Keratinocyte (primary cell): ENCODE data around the gene BOLA1. TPM values are rescaled to one million over a fixed set of nuclear protein-coding genes. Genes with fewer than 3 reads are reported as not detected.

Experiments used
- DNase-seq: peaks from one replicate; pipeline ENCODE4 v3.0.0-alpha.2; 2011; ENCODE audit warnings: low read depth, missing footprints, low spot score
- FAIRE-seq: peaks from 2 replicates; lab custom pipeline; 2011; peaks lifted over from hg19 to GRCh38; lab: Jason Lieb, UNC
- H2AFZ ChIP-seq: 2 replicates; pipeline ENCODE4 v1.6.0; 2012; ENCODE audit warnings: low read length, control low read depth, inconsistent platforms; ENCODE audit not compliant: control insufficient read depth
- H3K27ac ChIP-seq: 2 replicates; pipeline ENCODE4 v1.5.1; 2011; ENCODE audit warnings: low read length; ENCODE audit not compliant: control insufficient read depth, insufficient read depth
- H3K27me3 ChIP-seq: 3 replicates; pipeline ENCODE4 v1.6.0; 2011; ENCODE audit warnings: low read length; ENCODE audit not compliant: control insufficient read depth, insufficient read depth; ENCODE audit errors: extremely low read depth
- H3K36me3 ChIP-seq, 2 experiments: 2 replicates in 1 of 2; 3 replicates in 1 of 2; pipeline ENCODE4 v1.5.1; 2011; ENCODE audit warnings: low read length in 2 of 2, mild to moderate bottlenecking in 1 of 2; ENCODE audit not compliant: control insufficient read depth in 2 of 2, insufficient read depth in 2 of 2; ENCODE audit errors: extremely low read depth in 1 of 2
- H3K4me1 ChIP-seq: 3 replicates; pipeline ENCODE4 v1.5.1; 2011; ENCODE audit warnings: low read length; ENCODE audit not compliant: control insufficient read depth, insufficient read depth; ENCODE audit errors: extremely low read depth
- H3K4me2 ChIP-seq: 3 replicates; pipeline ENCODE4 v1.6.0; 2011; ENCODE audit warnings: low read depth, low read length; ENCODE audit not compliant: control insufficient read depth, insufficient read depth; ENCODE audit errors: extremely low read depth
- H3K4me3 ChIP-seq, 3 experiments: fragments of 200-600 bp in 1 of 3; sonication (generic) in 1 of 3; 2 replicates in 2 of 3; 3 replicates in 1 of 3; pipeline ENCODE4 v1.5.1; 2011 to 2016; ENCODE audit warnings: low read length in 3 of 3, mild to moderate bottlenecking in 3 of 3, control low read depth in 2 of 3, inconsistent platforms in 1 of 3, low read depth in 1 of 3, mixed read lengths in 1 of 3, mixed run types in 1 of 3, moderate library complexity in 1 of 3; ENCODE audit not compliant: control insufficient read depth in 2 of 3, insufficient read depth in 2 of 3; ENCODE audit errors: extremely low read depth in 1 of 3
- H3K79me2 ChIP-seq: 2 replicates; pipeline ENCODE4 v1.6.0; 2012; ENCODE audit warnings: low read length; ENCODE audit not compliant: control insufficient read depth, insufficient read depth
- H3K9ac ChIP-seq: 3 replicates; pipeline ENCODE4 v1.6.0; 2011; ENCODE audit warnings: low read length; ENCODE audit not compliant: control insufficient read depth, insufficient read depth; ENCODE audit errors: extremely low read depth
- H3K9me1 ChIP-seq: 3 replicates; pipeline ENCODE4 v1.6.0; 2011; ENCODE audit warnings: low read length; ENCODE audit not compliant: control insufficient read depth, insufficient read depth; ENCODE audit errors: extremely low read depth
- H3K9me3 ChIP-seq: 2 replicates; pipeline ENCODE4 v1.5.1; 2012; ENCODE audit warnings: low read depth, low read length; ENCODE audit not compliant: control insufficient read depth
- H4K20me1 ChIP-seq: 3 replicates; pipeline ENCODE4 v1.6.0; 2011; ENCODE audit warnings: low read length; ENCODE audit not compliant: control insufficient read depth, insufficient read depth; ENCODE audit errors: extremely low read depth
- EZH2 ChIP-seq: IDR thresholded peaks from one replicate; pipeline ENCODE4 v1.6.1; 2012; ENCODE audit warnings: inconsistent platforms, mild to moderate bottlenecking, low read length, moderate library complexity
- dilution Hi-C: fragments of 300-500 bp; cut with MboI; formaldehyde crosslinking; loops from one replicate; pipeline ENCODE4 v1.7.0; 2020; ENCODE audit warnings: low sequenced_read_pairs; ENCODE audit not compliant: extremely low pct_ligation_motif_present
- polyA plus RNA-seq, 5 experiments: library from polyadenylated mRNA; depleted of rRNA in 3 of 5; stranded (reverse) in 3 of 5; stranded (forward) in 1 of 5; unstranded in 1 of 5; fragments of >200 nt; gene quantifications; 1 replicate in 1 of 5; 2 replicates in 3 of 5; 3 replicates in 1 of 5; pipeline versions ENCODE4 v1.2.1 to v1.2.3, GENCODE V29; 2011 to 2012; ENCODE audit warnings: missing spikeins in 2 of 5, low read depth in 1 of 5, low replicate concordance in 1 of 5
- TF ChIP-seq, protein P1 (sequence below), 3 experiments: IDR thresholded peaks in 1 of 3; conservative IDR thresholded peaks in 1 of 3; optimal IDR thresholded peaks in 1 of 3; 2 replicates in 2 of 3; 3 replicates in 1 of 3; pipeline versions ENCODE3 to v1.5.1; 2011; ENCODE audit warnings: low read length in 3 of 3, mild to moderate bottlenecking in 3 of 3, moderate library complexity in 2 of 3, control low read depth in 1 of 3, inconsistent platforms in 1 of 3; ENCODE audit not compliant: insufficient read depth in 2 of 3; ENCODE audit errors: extremely low read depth in 1 of 3

The BOLA1 gene
- polyA plus RNA-seq, 1 donor (not counting 4 experiments of a cell fraction or from before 2014, with no cell fraction given): 13.8 TPM

- FAIRE-seq (no peak), DNase-seq (no peak)
- Histone ChIP-seq H3K4me2 (no peak overlapping the region), H4K20me1 (no peaks in the 10 kb centered on the region), H3K36me3 (peaks cover 5 to 8% of the 10 kb centered on the region in 2 experiments), H3K79me2 (peaks cover 8% of the 10 kb centered on the region), H3K9ac (no peak overlapping the region), H3K4me3 (no peak overlapping the region), H3K9me3 (no peaks in the 10 kb centered on the region), H3K27me3 (no peaks in the 10 kb centered on the region), H3K9me1 (no peaks in the 10 kb centered on the region), H3K27ac (no peak overlapping the region), H2AFZ (no peak overlapping the region), H3K4me1 (peaks cover 39% of the 10 kb centered on the region)
- TF ChIP-seq, protein P1, sequence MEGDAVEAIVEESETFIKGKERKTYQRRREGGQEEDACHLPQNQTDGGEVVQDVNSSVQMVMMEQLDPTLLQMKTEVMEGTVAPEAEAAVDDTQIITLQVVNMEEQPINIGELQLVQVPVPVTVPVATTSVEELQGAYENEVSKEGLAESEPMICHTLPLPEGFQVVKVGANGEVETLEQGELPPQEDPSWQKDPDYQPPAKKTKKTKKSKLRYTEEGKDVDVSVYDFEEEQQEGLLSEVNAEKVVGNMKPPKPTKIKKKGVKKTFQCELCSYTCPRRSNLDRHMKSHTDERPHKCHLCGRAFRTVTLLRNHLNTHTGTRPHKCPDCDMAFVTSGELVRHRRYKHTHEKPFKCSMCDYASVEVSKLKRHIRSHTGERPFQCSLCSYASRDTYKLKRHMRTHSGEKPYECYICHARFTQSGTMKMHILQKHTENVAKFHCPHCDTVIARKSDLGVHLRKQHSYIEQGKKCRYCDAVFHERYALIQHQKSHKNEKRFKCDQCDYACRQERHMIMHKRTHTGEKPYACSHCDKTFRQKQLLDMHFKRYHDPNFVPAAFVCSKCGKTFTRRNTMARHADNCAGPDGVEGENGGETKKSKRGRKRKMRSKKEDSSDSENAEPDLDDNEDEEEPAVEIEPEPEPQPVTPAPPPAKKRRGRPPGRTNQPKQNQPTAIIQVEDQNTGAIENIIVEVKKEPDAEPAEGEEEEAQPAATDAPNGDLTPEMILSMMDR (optimal IDR thresholded peaks at IDR 0.05 in 1 of 3, IDR thresholded peaks at IDR 0.05 in 1 of 3, conservative IDR thresholded peaks at IDR 0.05 in 1 of 3; ENCODE audit: extremely low read depth in 1 of 3, insufficient read depth in 2 of 3, low read length in 3 of 3): no peak
- no peak for TF ChIP-seq EZH2
- dilution Hi-C loops: no loop called here
Observed at GRCh38 chr1:149932474-149932873, 33.1 kb downstream of the BOLA1 start.

GRCh38 chr1:149933208-149933607, 33.8 kb downstream of the BOLA1 start:
- FAIRE-seq: no peak

More at GRCh38 chr1:149933208-149933607, 33.8 kb downstream of the BOLA1 start:
- Histone ChIP-seq H3K79me2 (peaks cover 7% of the 10 kb centered on the region), H3K4me1 (peaks cover 44% of the 10 kb centered on the region), H3K27me3 (no peaks in the 10 kb centered on the region), H3K4me2 (no peak overlapping the region), H3K36me3 (peaks cover 5 to 8% of the 10 kb centered on the region in 2 experiments), H2AFZ (no peak overlapping the region), H3K27ac (no peak overlapping the region), H3K4me3 (no peak overlapping the region), H3K9me3 (no peaks in the 10 kb centered on the region), H3K9me1 (no peaks in the 10 kb centered on the region), H3K9ac (no peak overlapping the region), H4K20me1 (no peaks in the 10 kb centered on the region)
- TF ChIP-seq, protein P1 (optimal IDR thresholded peaks at IDR 0.05 in 1 of 3, IDR thresholded peaks at IDR 0.05 in 1 of 3, conservative IDR thresholded peaks at IDR 0.05 in 1 of 3; ENCODE audit: extremely low read depth in 1 of 3, insufficient read depth in 2 of 3, low read length in 3 of 3): no peak
- no peak for TF ChIP-seq EZH2
- DNase-seq: no peak
- dilution Hi-C loops: no loop called here
